Liver (tissue), 9 donors: ENCODE data around the gene ARL5A. TPM values are rescaled to one million over a fixed set of nuclear protein-coding genes. Genes with fewer than 3 reads are reported as not detected.

Experiments
- DNase-seq: peaks from one replicate; pipeline ENCODE4 v3.0.0-alpha.2; 2017; ENCODE audit warnings: low spot score
- H3K27ac ChIP-seq, 2 donors: one replicate each; pipeline ENCODE4 v1.7.0; 2013; ENCODE audit warnings: inconsistent platforms in 2 of 2, low read length in 2 of 2, control low read depth in 1 of 2, low read depth in 1 of 2, mild to moderate bottlenecking in 1 of 2
- H3K27me3 ChIP-seq, 4 donors: one replicate each; pipeline versions ENCODE4 v1.6.1 to v1.7.0; 2013; ENCODE audit warnings: low read length in 3 of 4, inconsistent platforms in 1 of 4, mild to moderate bottlenecking in 1 of 4, moderate library complexity in 1 of 4; ENCODE audit not compliant: control insufficient read depth in 4 of 4, insufficient read depth in 4 of 4
- H3K36me3 ChIP-seq, 4 donors: one replicate each; pipeline versions ENCODE4 v1.6.1 to v1.7.0; 2013; ENCODE audit warnings: low read length in 3 of 4, mild to moderate bottlenecking in 3 of 4, low read depth in 1 of 4, moderate library complexity in 1 of 4; ENCODE audit not compliant: control insufficient read depth in 4 of 4, insufficient read depth in 3 of 4
- H3K4me1 ChIP-seq, 4 donors: one replicate each; pipeline versions ENCODE4 v1.6.1 to v1.7.0; 2013; ENCODE audit warnings: low read length in 3 of 4, mild to moderate bottlenecking in 3 of 4, moderate library complexity in 1 of 4; ENCODE audit not compliant: control insufficient read depth in 4 of 4, insufficient read depth in 4 of 4
- H3K4me3 ChIP-seq, 3 donors: one replicate each; pipeline versions ENCODE4 v1.6.1 to v1.7.0; 2013; ENCODE audit warnings: low read length in 3 of 3, control low read depth in 1 of 3, low read depth in 1 of 3, mild to moderate bottlenecking in 1 of 3
- H3K9ac ChIP-seq, 2 donors: one replicate each; pipeline ENCODE4 v1.7.0; 2013; ENCODE audit warnings: low read length in 2 of 2, mild to moderate bottlenecking in 2 of 2, moderate library complexity in 2 of 2, control low read depth in 1 of 2, low read depth in 1 of 2
- H3K9me3 ChIP-seq, 4 donors: one replicate each; pipeline versions ENCODE4 v1.6.1 to v1.7.0; 2013; ENCODE audit warnings: low read length in 3 of 4; ENCODE audit not compliant: control insufficient read depth in 4 of 4
- GABPA ChIP-seq, 2 donors: IDR thresholded peaks in 1 of 2; conservative IDR thresholded peaks in 1 of 2; 2 replicates each; pipeline ENCODE4 v1.6.1; 2016; ENCODE audit warnings: antibody characterized with exemption in 2 of 2, mild to moderate bottlenecking in 1 of 2, moderate library complexity in 1 of 2
- HNF4A ChIP-seq, 2 donors: conservative IDR thresholded peaks; 2 replicates each; pipeline ENCODE4 v1.6.1; 2016; ENCODE audit warnings: antibody characterized with exemption in 2 of 2, mild to moderate bottlenecking in 2 of 2
- HNF4G ChIP-seq: IDR thresholded peaks from 2 replicates; pipeline ENCODE4 v1.6.1; 2016; ENCODE audit warnings: antibody characterized with exemption
- JUND ChIP-seq, 2 donors: IDR thresholded peaks; 2 replicates each; pipeline ENCODE4 v1.6.1; 2016; ENCODE audit warnings: antibody characterized with exemption in 2 of 2
- RAD21 ChIP-seq, 2 donors: IDR thresholded peaks; 2 replicates each; pipeline ENCODE4 v1.6.1; 2016; ENCODE audit warnings: antibody characterized with exemption in 2 of 2, mild to moderate bottlenecking in 2 of 2
- RXRA ChIP-seq, 2 donors: IDR thresholded peaks; 2 replicates each; pipeline ENCODE4 v1.6.1; 2017 to 2018; ENCODE audit warnings: antibody characterized with exemption in 2 of 2, mild to moderate bottlenecking in 1 of 2
- TAF1 ChIP-seq: conservative IDR thresholded peaks from 2 replicates; pipeline ENCODE4 v1.6.1; 2016; ENCODE audit warnings: antibody characterized with exemption, mild to moderate bottlenecking
- YY1 ChIP-seq: IDR thresholded peaks from 2 replicates; pipeline ENCODE4 v1.6.1; 2016; ENCODE audit warnings: antibody characterized with exemption, mild to moderate bottlenecking
- WGBS: extraction: QIAGEN DNeasy Blood & Tissue Kit; methylation state at CpG from one replicate; pipeline ENCODE4 v1.1.7; 2013; 5-methylcytosine and 5-hydroxymethylcytosine counted together
- polyA plus RNA-seq, 2 donors: library from polyadenylated mRNA; stranded (reverse) in 1 of 2; unstranded in 1 of 2; fragments of 200-250 nt in 1 of 2; fragments of >200 nt in 1 of 2; fragmentation: Nextera tagmentation in 1 of 2; extraction: Ambion mirVana in 1 of 2; gene quantifications; one replicate each; pipeline versions ENCODE4 v1.2.1 to v1.2.3, GENCODE V29; 2013 to 2015
- total RNA-seq, 2 donors: library from RNA; depleted of rRNA; stranded (reverse); fragments of >200 nt; gene quantifications; one replicate each; pipeline ENCODE4 v1.2.3, GENCODE V29; 2014
- TF ChIP-seq, protein P1 (sequence below): IDR thresholded peaks from 2 replicates; pipeline ENCODE4 v1.6.1; 2016; ENCODE audit warnings: antibody characterized with exemption
- TF ChIP-seq, protein P2 (sequence below): IDR thresholded peaks from 2 replicates; pipeline ENCODE4 v1.6.1; 2016; ENCODE audit warnings: antibody characterized with exemption, mild to moderate bottlenecking
- TF ChIP-seq, protein P3 (sequence below): IDR thresholded peaks from 2 replicates; pipeline ENCODE4 v1.6.1; 2016; ENCODE audit warnings: antibody characterized with exemption
- donor health status: healthy.
- donor health status: healthy.
- donor health status: healthy.
- donor health status: healthy.
- donor health status: healthy.

The ARL5A gene
- total and polyA plus RNA-seq, 4 donors: 9.0 to 41.6 (median 18.0) TPM

DNA sequence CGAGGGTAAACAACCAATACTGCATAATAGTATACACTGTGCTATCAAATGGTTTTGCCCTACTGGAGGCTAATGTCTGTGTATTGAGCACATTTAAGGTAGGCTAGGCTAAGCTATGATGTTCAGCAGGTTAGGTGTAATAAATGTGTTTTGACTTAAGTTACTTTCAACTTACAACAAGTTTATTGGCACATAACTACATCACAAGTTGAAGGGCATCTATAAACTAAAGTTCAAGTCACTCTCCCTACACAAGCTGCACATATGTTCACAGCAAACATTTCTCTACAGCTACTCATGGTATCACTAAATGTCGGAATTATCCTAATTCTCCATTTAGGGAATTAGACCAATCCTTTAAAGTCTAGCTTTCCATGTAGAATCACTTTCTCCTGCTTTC lies 11.4 kb downstream of the ARL5A start:
- peaks cover 0 to 19% (median 12%) of the 10 kb centered on the region in 4 donors for H3K36me3 ChIP-seq

DNA sequence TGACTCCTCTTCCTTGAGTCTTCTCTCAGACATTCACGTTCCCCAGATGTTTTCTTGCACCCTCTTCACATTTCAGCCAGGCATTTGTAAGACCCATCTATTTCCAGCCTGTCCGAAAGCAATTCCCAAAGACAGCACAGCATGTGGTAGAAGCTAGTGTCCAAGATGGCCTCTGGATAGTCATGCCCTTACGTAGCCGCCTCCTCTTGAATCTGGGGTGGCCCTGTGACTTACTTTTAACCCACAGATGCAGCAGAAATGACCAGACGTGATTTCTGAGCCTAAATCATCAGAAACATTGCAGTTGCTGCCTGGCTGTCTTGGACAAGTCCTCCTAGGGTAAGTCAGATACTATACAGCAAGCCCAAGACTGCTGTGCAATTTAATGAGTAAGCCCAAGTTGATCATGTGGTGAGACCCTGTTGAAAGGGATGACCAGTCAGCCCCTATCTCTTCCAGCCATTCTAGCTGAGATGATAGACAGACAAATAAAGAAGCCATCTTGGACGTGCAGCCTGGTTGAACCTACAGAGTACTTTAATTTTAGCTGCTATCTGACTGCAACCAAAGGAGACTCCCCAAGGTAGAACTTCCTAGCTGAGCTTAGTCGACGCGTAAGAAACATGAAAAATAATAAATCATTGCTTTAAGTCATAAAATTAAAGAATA lies 12.3 kb downstream of the ARL5A start:
- H3K27me3 ChIP-seq: no peaks in the 10 kb centered on the region
- peaks cover 0 to 26% (median 16%) of the 10 kb centered on the region in 4 donors for H3K36me3 ChIP-seq
- H3K4me1 ChIP-seq: no peaks in the 10 kb centered on the region
- peaks cover 0 to 4% (median under 1%) of the 10 kb centered on the region in 4 donors for H3K9me3 ChIP-seq
- 96% methylated on average over 9 of the region's 9 CpGs for WGBS
- TF ChIP-seq, protein P1, sequence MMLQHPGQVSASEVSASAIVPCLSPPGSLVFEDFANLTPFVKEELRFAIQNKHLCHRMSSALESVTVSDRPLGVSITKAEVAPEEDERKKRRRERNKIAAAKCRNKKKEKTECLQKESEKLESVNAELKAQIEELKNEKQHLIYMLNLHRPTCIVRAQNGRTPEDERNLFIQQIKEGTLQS: no peak
- TF ChIP-seq YY1: no peak
- no peak overlapping the region for H3K4me3 ChIP-seq
- no peak overlapping the region for H3K9ac ChIP-seq
- DNase-seq: no peak
- H3K27ac ChIP-seq: no peak overlapping the region

More for the DNA sequence above, 11.4 kb downstream of the ARL5A start:
- TF ChIP-seq, protein P2, sequence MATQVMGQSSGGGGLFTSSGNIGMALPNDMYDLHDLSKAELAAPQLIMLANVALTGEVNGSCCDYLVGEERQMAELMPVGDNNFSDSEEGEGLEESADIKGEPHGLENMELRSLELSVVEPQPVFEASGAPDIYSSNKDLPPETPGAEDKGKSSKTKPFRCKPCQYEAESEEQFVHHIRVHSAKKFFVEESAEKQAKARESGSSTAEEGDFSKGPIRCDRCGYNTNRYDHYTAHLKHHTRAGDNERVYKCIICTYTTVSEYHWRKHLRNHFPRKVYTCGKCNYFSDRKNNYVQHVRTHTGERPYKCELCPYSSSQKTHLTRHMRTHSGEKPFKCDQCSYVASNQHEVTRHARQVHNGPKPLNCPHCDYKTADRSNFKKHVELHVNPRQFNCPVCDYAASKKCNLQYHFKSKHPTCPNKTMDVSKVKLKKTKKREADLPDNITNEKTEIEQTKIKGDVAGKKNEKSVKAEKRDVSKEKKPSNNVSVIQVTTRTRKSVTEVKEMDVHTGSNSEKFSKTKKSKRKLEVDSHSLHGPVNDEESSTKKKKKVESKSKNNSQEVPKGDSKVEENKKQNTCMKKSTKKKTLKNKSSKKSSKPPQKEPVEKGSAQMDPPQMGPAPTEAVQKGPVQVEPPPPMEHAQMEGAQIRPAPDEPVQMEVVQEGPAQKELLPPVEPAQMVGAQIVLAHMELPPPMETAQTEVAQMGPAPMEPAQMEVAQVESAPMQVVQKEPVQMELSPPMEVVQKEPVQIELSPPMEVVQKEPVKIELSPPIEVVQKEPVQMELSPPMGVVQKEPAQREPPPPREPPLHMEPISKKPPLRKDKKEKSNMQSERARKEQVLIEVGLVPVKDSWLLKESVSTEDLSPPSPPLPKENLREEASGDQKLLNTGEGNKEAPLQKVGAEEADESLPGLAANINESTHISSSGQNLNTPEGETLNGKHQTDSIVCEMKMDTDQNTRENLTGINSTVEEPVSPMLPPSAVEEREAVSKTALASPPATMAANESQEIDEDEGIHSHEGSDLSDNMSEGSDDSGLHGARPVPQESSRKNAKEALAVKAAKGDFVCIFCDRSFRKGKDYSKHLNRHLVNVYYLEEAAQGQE: no peak
- TF ChIP-seq, protein P1: no peak
- TF ChIP-seq YY1: no peak
- TF ChIP-seq RXRA (IDR thresholded peaks at IDR 0.05): no peak
- TF ChIP-seq, protein P3, sequence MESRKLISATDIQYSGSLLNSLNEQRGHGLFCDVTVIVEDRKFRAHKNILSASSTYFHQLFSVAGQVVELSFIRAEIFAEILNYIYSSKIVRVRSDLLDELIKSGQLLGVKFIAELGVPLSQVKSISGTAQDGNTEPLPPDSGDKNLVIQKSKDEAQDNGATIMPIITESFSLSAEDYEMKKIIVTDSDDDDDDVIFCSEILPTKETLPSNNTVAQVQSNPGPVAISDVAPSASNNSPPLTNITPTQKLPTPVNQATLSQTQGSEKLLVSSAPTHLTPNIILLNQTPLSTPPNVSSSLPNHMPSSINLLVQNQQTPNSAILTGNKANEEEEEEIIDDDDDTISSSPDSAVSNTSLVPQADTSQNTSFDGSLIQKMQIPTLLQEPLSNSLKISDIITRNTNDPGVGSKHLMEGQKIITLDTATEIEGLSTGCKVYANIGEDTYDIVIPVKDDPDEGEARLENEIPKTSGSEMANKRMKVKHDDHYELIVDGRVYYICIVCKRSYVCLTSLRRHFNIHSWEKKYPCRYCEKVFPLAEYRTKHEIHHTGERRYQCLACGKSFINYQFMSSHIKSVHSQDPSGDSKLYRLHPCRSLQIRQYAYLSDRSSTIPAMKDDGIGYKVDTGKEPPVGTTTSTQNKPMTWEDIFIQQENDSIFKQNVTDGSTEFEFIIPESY: no peak
- no peak for TF ChIP-seq TAF1
- TF ChIP-seq JUND (IDR thresholded peaks at IDR 0.05): no peak
- TF ChIP-seq HNF4A (conservative IDR thresholded peaks at IDR 0.05): no peak
- TF ChIP-seq GABPA (IDR thresholded peaks at IDR 0.05 in 1 of 2, conservative IDR thresholded peaks at IDR 0.05 in 1 of 2): no peak
- no peak for TF ChIP-seq HNF4G
- no peak for TF ChIP-seq RAD21 (IDR thresholded peaks at IDR 0.05)
- no peaks in the 10 kb centered on the region for H3K9me3 ChIP-seq
- no peak overlapping the region for H3K9ac ChIP-seq
- DNase-seq: no peak
- no peaks in the 10 kb centered on the region for H3K27me3 ChIP-seq
- no peak overlapping the region for H3K27ac ChIP-seq
- no peaks in the 10 kb centered on the region for H3K4me1 ChIP-seq
- no peak overlapping the region for H3K4me3 ChIP-seq
- 90% methylated on average over 2 of the region's 2 CpGs for WGBS
